Panc1 (cell line): ENCODE data around the gene HAO1.
"Not testable (repeated sequence)": the region's sequence is repeated elsewhere in the genome, so short reads cannot be mapped to it uniquely, and the experiment has no call there.

Experiments
- CTCF ChIP-seq: fragments of 450-650 bp; IDR thresholded peaks from 2 replicates; pipeline ENCODE4 v1.5.1; 2017; ENCODE audit warnings: mild to moderate bottlenecking
- POLR2AphosphoS5 ChIP-seq: IDR thresholded peaks from 2 replicates; pipeline ENCODE4 v1.6.1; 2012; ENCODE audit warnings: mild to moderate bottlenecking, low read depth, low read length, moderate library complexity
- SIN3A ChIP-seq: IDR thresholded peaks from 2 replicates; pipeline ENCODE4 v1.6.1; 2012; ENCODE audit warnings: low read depth, mild to moderate bottlenecking, low read length, moderate library complexity, borderline replicate concordance; ENCODE audit not compliant: insufficient read depth

GRCh38 chr20:7956561-7956960 lies 16.3 kb upstream of the HAO1 start:
- TF ChIP-seq CTCF, POLR2AphosphoS5, SIN3A: not testable (repeated sequence)
